Activated B cell treated with CpG ODN at 0.5 μM for 24 hours (primary cell): ENCODE data around the gene TIGD4. TPM values are rescaled to one million over a fixed set of nuclear protein-coding genes. Genes with fewer than 3 reads are reported as not detected.
"Not testable (repeated sequence)": the region's sequence is repeated elsewhere in the genome, so short reads cannot be mapped to it uniquely, and the experiment has no call there.

ENCODE experiments used
- ATAC-seq: fragments of 200-7000 bp; cut with Tn5 transposase; one replicate; pipeline ENCODE4 v1.10.0; 2021; ENCODE audit warnings: low read depth, mild to moderate bottlenecking, moderate library complexity
- CTCF ChIA-PET: fragments of 350-600 bp; sonication (Branson Sonifier 250); formaldehyde crosslinking; loops from one replicate; lab custom pipeline; 2021; ENCODE audit warnings: antibody characterized with exemption; lab: Charles Lee
- POLR2A ChIA-PET: fragments of 350-600 bp; sonication (Branson Sonifier 250); formaldehyde crosslinking; loops from one replicate; lab custom pipeline; 2021; ENCODE audit warnings: antibody characterized with exemption; lab: Charles Lee
- DNase-seq: peaks from one replicate; pipeline ENCODE4 v3.0.0; 2022
- H3K27ac Mint-ChIP-seq: one replicate; pipeline ENCODE4 v1.8.0; 2020; ENCODE audit warnings: mixed read lengths
- H3K27me3 Mint-ChIP-seq: one replicate; pipeline ENCODE4 v1.8.0; 2021; ENCODE audit warnings: mixed read lengths
- H3K36me3 Mint-ChIP-seq: one replicate; pipeline ENCODE4 v1.8.0; 2021; ENCODE audit warnings: low read depth, mixed read lengths
- H3K4me1 Mint-ChIP-seq: one replicate; pipeline ENCODE4 v1.8.0; 2021; ENCODE audit warnings: mixed read lengths
- H3K4me3 Mint-ChIP-seq: one replicate; pipeline ENCODE4 v1.8.0; 2020; ENCODE audit warnings: mild to moderate bottlenecking, mixed read lengths
- H3K9me3 Mint-ChIP-seq: one replicate; pipeline ENCODE4 v1.8.0; 2020; ENCODE audit warnings: mixed read lengths
- CTCF ChIP-seq: fragments of 200-600 bp; IDR thresholded peaks from one replicate; pipeline ENCODE4 v1.8.0; 2022; ENCODE audit warnings: antibody characterized with exemption, mild to moderate bottlenecking
- intact Hi-C: fragments of 100-400 bp; cut with micrococcal nuclease; formaldehyde crosslinking; loops from one replicate; pipeline ENCODE4 v1.15.1; 2024
- total RNA-seq: library from RNA; stranded (reverse); gene quantifications from 2 replicates; pipeline ENCODE4 v1.2.3, GENCODE V29; 2022

TIGD4 gene
- total RNA-seq, 1 donor from 2014 or later: 0.24 TPM

GRCh38 chr4:152773339-152773738 lies 6.2 kb downstream of the TIGD4 start:
- Mint-ChIP-seq H3K9me3 (no peaks in the 10 kb centered on the region), H3K36me3 (no peaks in the 10 kb centered on the region), H3K4me1 (peaks cover 9% of the 10 kb centered on the region), H3K27ac (no peak overlapping the region), H3K27me3 (no peaks in the 10 kb centered on the region), H3K4me3 (no peak overlapping the region)
- ATAC-seq (no peak), DNase-seq (no peak)
- ChIA-PET POLR2A (no interaction called here), CTCF (no interaction called here)
- no peak for TF ChIP-seq CTCF
- intact Hi-C loops: no loop called here

GRCh38 chr4:152771741-152772533 lies 7.6 kb downstream of the TIGD4 start:
- ChIA-PET POLR2A (no interaction called here), CTCF (no interaction called here)
- H3K27me3 Mint-ChIP-seq: no peaks in the 10 kb centered on the region
- no peaks in the 10 kb centered on the region for H3K36me3 Mint-ChIP-seq
- intact Hi-C loops: no loop called here
- no peaks in the 10 kb centered on the region for H3K9me3 Mint-ChIP-seq
- ATAC-seq: no peak
- H3K27ac Mint-ChIP-seq: no peak overlapping the region
- no peak overlapping the region for H3K4me3 Mint-ChIP-seq
- no peak for TF ChIP-seq CTCF
- H3K4me1 Mint-ChIP-seq: peaks cover 4% of the 10 kb centered on the region
- DNase-seq: no peak

- ATAC-seq, H3K4me3 Mint-ChIP-seq, H3K36me3 Mint-ChIP-seq, H3K27ac Mint-ChIP-seq, CTCF ChIA-PET, DNase-seq, POLR2A ChIA-PET, H3K4me1 Mint-ChIP-seq, intact Hi-C loops, H3K9me3 Mint-ChIP-seq, H3K27me3 Mint-ChIP-seq: not testable (repeated sequence)
These were observed 14.3 kb downstream of the TIGD4 start for GRCh38 chr4:152765069-152765737.

- DNase-seq (no peak), ATAC-seq (no peak)
- intact Hi-C loops: no loop called here
- CTCF ChIA-PET: no interaction called here
- POLR2A ChIA-PET: no interaction called here
- H3K27ac Mint-ChIP-seq: no peak overlapping the region
- no peaks in the 10 kb centered on the region for H3K9me3 Mint-ChIP-seq
- H3K27me3 Mint-ChIP-seq: peaks cover 2% of the 10 kb centered on the region
- H3K4me3 Mint-ChIP-seq: no peak overlapping the region
- no peaks in the 10 kb centered on the region for H3K36me3 Mint-ChIP-seq
- no peaks in the 10 kb centered on the region for H3K4me1 Mint-ChIP-seq
- TF ChIP-seq CTCF: no peak
These were observed 15.7 kb downstream of the TIGD4 start for GRCh38 chr4:152763796-152764195.

- CTCF ChIA-PET: no interaction called here
- H3K27ac Mint-ChIP-seq: no peak overlapping the region
- POLR2A ChIA-PET: no interaction called here
- H3K9me3 Mint-ChIP-seq: no peaks in the 10 kb centered on the region
- no peaks in the 10 kb centered on the region for H3K36me3 Mint-ChIP-seq
- H3K4me1 Mint-ChIP-seq: no peaks in the 10 kb centered on the region
- no peaks in the 10 kb centered on the region for H3K27me3 Mint-ChIP-seq
- H3K4me3 Mint-ChIP-seq: no peak overlapping the region
- ATAC-seq (no peak), DNase-seq (no peak)
- intact Hi-C loops: no loop called here
- TF ChIP-seq CTCF: no peak
These were observed 30.9 kb downstream of the TIGD4 start for GRCh38 chr4:152748619-152749018.
